ENCODE results near the gene GPER1. TPM values are rescaled to one million over a fixed set of nuclear protein-coding genes. Genes with fewer than 3 reads are reported as not detected.

GPER1 gene
- polyA plus RNA-seq, 1 donor (not counting 4 experiments of a cell fraction or from before 2014, with no cell fraction given), result 0.05 TPM

DNA sequence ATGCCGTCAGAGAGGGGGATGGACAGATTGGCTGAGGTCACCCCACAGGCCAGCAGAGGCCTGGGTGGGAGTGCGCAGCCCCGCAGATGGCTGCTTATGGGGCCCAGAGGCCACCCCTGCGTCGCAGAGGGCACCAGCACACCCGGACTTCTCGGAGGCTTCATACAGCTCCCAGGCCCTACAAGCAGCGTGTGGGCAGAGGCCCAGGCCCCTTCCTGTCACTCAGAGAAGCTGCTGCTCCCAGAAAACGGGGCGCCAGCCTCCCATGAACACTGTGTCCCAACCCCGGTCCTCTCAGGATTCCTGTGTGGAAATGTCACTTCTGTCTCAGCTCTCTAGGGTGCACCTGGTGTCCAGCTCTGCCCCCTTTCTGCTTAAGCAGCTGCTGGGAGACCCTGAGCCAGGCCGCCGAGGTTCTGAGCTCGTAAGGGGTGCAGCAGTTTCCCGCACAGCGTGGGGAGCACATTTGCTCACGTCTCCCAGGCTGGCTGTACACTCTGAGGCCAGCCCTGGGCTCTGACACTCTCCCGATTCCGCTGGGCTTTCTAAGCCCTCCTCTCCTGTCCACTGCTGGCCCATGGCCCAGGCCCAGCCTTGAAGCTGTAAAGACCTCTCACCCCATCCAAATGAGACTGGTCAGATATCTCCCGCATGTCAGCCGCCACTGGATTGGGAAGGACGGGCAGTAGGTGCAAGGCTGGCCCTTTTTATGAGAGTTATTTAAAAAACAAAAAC lies 36.8 kb upstream of the GPER1 start:
- H3K27me3 ChIP-seq (ENCODE audit: control insufficient read depth, extremely low read depth, insufficient read depth, low read length), result no peaks in the 10 kb centered on the region
- no peaks in the 10 kb centered on the region for H3K9me3 ChIP-seq (ENCODE audit: control insufficient read depth, low read depth, low read length)
- peaks cover 12% of the 10 kb centered on the region for H4K20me1 ChIP-seq (ENCODE audit: control insufficient read depth, extremely low read depth, insufficient read depth, low read length)
- dilution Hi-C loops (cut with MboI; ENCODE audit: extremely low pct_ligation_motif_present, low sequenced_read_pairs), result no loop called here
- H3K4me3 ChIP-seq (ENCODE audit: control insufficient read depth in 2 of 3, extremely low read depth in 1 of 3, insufficient read depth in 2 of 3, low read depth in 1 of 3, low read length in 3 of 3), result no peak overlapping the region
- no peak for FAIRE-seq
- no peak overlapping the region for H3K9ac ChIP-seq (ENCODE audit: control insufficient read depth, extremely low read depth, insufficient read depth, low read length)
- H3K79me2 ChIP-seq (ENCODE audit: control insufficient read depth, insufficient read depth, low read length), result no peaks in the 10 kb centered on the region
- H3K36me3 ChIP-seq (ENCODE audit: control insufficient read depth in 2 of 2, extremely low read depth in 1 of 2, insufficient read depth in 2 of 2, low read length in 2 of 2), result no peaks in the 10 kb centered on the region
- no peak for DNase-seq (ENCODE audit: low read depth, low spot score)
- no peaks in the 10 kb centered on the region for H3K9me1 ChIP-seq (ENCODE audit: control insufficient read depth, extremely low read depth, insufficient read depth, low read length)
- H2AFZ ChIP-seq (ENCODE audit: control insufficient read depth, low read length), result no peak overlapping the region
- no peak overlapping the region for H3K4me2 ChIP-seq (ENCODE audit: control insufficient read depth, extremely low read depth, insufficient read depth, low read depth, low read length)
- no peak overlapping the region for H3K27ac ChIP-seq (ENCODE audit: control insufficient read depth, insufficient read depth, low read length)
- peaks cover 2% of the 10 kb centered on the region for H3K4me1 ChIP-seq (ENCODE audit: control insufficient read depth, extremely low read depth, insufficient read depth, low read length)
- TF ChIP-seq CTCF (optimal IDR thresholded peaks at IDR 0.05 in 1 of 3, IDR thresholded peaks at IDR 0.05 in 1 of 3, conservative IDR thresholded peaks at IDR 0.05 in 1 of 3; ENCODE audit: extremely low read depth in 1 of 3, insufficient read depth in 2 of 3, low read length in 3 of 3) (no peak), EZH2 (IDR thresholded peaks at IDR 0.05; ENCODE audit: low read length) (no peak)

- dilution Hi-C loops (cut with MboI; ENCODE audit: extremely low pct_ligation_motif_present, low sequenced_read_pairs), result no loop called here
- no peaks in the 10 kb centered on the region for H3K9me1 ChIP-seq (ENCODE audit: control insufficient read depth, extremely low read depth, insufficient read depth, low read length)
- no peaks in the 10 kb centered on the region for H3K9me3 ChIP-seq (ENCODE audit: control insufficient read depth, low read depth, low read length)
- peaks cover 6% of the 10 kb centered on the region for H4K20me1 ChIP-seq (ENCODE audit: control insufficient read depth, extremely low read depth, insufficient read depth, low read length)
- no peak overlapping the region for H3K27ac ChIP-seq (ENCODE audit: control insufficient read depth, insufficient read depth, low read length)
- FAIRE-seq, result no peak
- H3K36me3 ChIP-seq (ENCODE audit: control insufficient read depth in 2 of 2, extremely low read depth in 1 of 2, insufficient read depth in 2 of 2, low read length in 2 of 2), result no peaks in the 10 kb centered on the region
- no peak overlapping the region for H3K9ac ChIP-seq (ENCODE audit: control insufficient read depth, extremely low read depth, insufficient read depth, low read length)
- no peak for DNase-seq (ENCODE audit: low read depth, low spot score)
- H3K4me2 ChIP-seq (ENCODE audit: control insufficient read depth, extremely low read depth, insufficient read depth, low read depth, low read length), result no peak overlapping the region
- H2AFZ ChIP-seq (ENCODE audit: control insufficient read depth, low read length), result no peak overlapping the region
- H3K4me3 ChIP-seq (ENCODE audit: control insufficient read depth in 2 of 3, extremely low read depth in 1 of 3, insufficient read depth in 2 of 3, low read depth in 1 of 3, low read length in 3 of 3), result no peak overlapping the region
- H3K27me3 ChIP-seq (ENCODE audit: control insufficient read depth, extremely low read depth, insufficient read depth, low read length), result no peaks in the 10 kb centered on the region
- TF ChIP-seq EZH2 (IDR thresholded peaks at IDR 0.05; ENCODE audit: low read length) (no peak), CTCF (optimal IDR thresholded peaks at IDR 0.05 in 1 of 3, IDR thresholded peaks at IDR 0.05 in 1 of 3, conservative IDR thresholded peaks at IDR 0.05 in 1 of 3; ENCODE audit: extremely low read depth in 1 of 3, insufficient read depth in 2 of 3, low read length in 3 of 3) (no peak)
- no peaks in the 10 kb centered on the region for H3K4me1 ChIP-seq (ENCODE audit: control insufficient read depth, extremely low read depth, insufficient read depth, low read length)
- no peaks in the 10 kb centered on the region for H3K79me2 ChIP-seq (ENCODE audit: control insufficient read depth, insufficient read depth, low read length)
Observed at GRCh38 chr7:1052031-1052818, 35.7 kb upstream of the GPER1 start.
